HUES6 (cell line): ENCODE data around the gene VTCN1.

Experiments
- H3K27ac ChIP-seq: 2 replicates; pipeline ENCODE4 v1.7.0; 2013; ENCODE audit warnings: low read depth, mild to moderate bottlenecking, low read length, inconsistent platforms
- H3K27me3 ChIP-seq: 2 replicates; pipeline ENCODE4 v1.6.1; 2013; ENCODE audit warnings: low read length; ENCODE audit not compliant: control insufficient read depth, insufficient read depth
- H3K36me3 ChIP-seq: 2 replicates; pipeline ENCODE4 v1.6.1; 2013; ENCODE audit warnings: low read length; ENCODE audit not compliant: control insufficient read depth, insufficient read depth
- H3K4me1 ChIP-seq: 2 replicates; pipeline ENCODE4 v1.6.1; 2013; ENCODE audit warnings: low read length; ENCODE audit not compliant: control insufficient read depth, insufficient read depth
- H3K4me3 ChIP-seq: 2 replicates; pipeline ENCODE4 v1.5.1; 2013; ENCODE audit warnings: low read depth, low read length
- H3K9ac ChIP-seq: one replicate; pipeline ENCODE4 v1.6.1; 2013; ENCODE audit warnings: mild to moderate bottlenecking, low read length
- H3K9me3 ChIP-seq: 2 replicates; pipeline ENCODE4 v1.6.1; 2013; ENCODE audit warnings: low read depth, low read length; ENCODE audit not compliant: control insufficient read depth, insufficient read depth

Gene VTCN1

DNA sequence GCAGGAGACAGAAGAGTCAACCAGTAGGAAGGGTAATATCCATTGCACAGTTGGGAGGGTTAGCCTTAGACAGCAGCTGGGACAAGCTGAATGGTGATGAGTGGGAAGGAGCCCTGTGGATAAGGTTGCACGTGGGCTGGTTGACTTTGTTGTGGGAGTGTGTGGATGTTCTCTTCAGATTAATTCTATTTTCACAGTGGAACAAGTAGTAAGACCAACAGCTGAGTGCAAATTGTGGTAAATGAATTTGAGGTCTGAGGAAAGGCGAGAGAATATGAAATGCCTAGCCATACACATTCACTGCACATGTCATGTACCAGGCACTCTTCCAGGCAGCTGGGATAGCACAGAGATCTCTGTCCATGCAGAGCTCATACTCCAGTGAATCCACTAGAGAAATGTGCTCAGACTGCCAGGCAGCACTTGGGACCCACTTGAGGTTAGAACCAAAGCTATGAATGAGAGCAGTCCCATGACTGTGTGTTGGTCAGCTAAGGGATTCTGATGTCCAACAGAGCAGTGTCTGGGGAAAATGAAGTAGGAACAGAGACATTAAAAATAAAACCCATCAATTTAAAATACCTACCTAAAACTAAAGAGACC, 25.2 kb upstream of the VTCN1 start:
- Histone ChIP-seq H3K27ac (no peak overlapping the region), H3K36me3 (no peaks in the 10 kb centered on the region), H3K9ac (no peak overlapping the region)

DNA sequence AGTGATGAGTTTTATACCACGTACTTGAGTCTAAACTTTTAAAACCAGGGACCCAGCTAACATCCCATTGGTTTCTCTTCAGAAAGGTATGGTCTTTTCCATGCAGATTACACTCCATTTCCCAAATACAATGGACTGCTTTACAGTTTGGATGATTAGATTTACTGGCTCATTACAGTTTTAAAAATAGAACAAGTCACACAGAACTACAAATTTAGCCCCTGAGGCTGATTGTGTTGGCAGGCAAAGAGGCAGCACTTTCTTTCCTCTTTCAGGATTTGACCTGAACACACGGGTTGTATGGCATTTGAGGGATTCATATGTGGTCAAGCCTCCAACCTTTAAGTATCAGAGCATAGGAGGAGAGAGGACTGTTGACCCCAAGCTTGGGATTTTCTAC, 21.8 kb upstream of the VTCN1 start:
- Histone ChIP-seq H3K9me3 (no peaks in the 10 kb centered on the region), H3K27ac (no peak overlapping the region), H3K27me3 (no peaks in the 10 kb centered on the region), H3K4me3 (no peak overlapping the region), H3K4me1 (no peaks in the 10 kb centered on the region), H3K9ac (no peak overlapping the region), H3K36me3 (no peaks in the 10 kb centered on the region)

More for the DNA sequence above, 25.2 kb upstream of the VTCN1 start:
- no peaks in the 10 kb centered on the region for H3K9me3 ChIP-seq
- H3K4me3 ChIP-seq: no peak overlapping the region
- H3K27me3 ChIP-seq: no peaks in the 10 kb centered on the region
- no peaks in the 10 kb centered on the region for H3K4me1 ChIP-seq

DNA sequence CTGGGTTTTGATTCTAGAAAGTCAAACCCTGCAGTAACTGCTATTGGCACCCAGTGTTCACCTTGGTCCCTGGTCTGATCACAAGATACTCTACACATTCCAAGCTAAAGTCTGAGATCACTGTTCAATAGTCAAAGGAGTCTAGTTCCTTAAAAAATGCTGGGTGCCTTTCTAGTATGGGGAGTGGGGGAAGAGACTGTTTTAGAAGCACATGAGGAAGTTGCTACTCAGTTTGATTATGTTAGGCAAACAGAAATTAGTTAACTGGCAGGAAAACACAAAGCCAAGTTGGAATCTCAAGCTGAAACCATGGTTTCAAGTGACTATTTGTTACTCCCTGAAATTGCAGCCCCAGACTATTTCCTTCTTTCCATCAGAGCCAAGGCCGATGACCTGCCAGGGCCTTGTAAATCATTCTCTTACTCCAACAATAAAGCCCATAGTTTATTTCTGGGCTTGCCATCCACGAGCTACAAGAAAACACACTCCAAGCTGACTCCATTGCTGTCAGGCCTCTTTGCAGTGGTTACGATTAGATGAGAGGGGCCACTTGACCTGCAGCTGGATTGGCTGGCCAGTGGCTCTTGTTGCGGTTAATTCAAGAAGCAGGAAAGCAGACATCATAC, 21.1 kb upstream of the VTCN1 start:
- H3K27ac ChIP-seq: no peak overlapping the region
- no peaks in the 10 kb centered on the region for H3K4me1 ChIP-seq
- H3K9me3 ChIP-seq: no peaks in the 10 kb centered on the region
- no peaks in the 10 kb centered on the region for H3K27me3 ChIP-seq
- no peak overlapping the region for H3K4me3 ChIP-seq
- H3K9ac ChIP-seq: no peak overlapping the region
- no peaks in the 10 kb centered on the region for H3K36me3 ChIP-seq

DNA sequence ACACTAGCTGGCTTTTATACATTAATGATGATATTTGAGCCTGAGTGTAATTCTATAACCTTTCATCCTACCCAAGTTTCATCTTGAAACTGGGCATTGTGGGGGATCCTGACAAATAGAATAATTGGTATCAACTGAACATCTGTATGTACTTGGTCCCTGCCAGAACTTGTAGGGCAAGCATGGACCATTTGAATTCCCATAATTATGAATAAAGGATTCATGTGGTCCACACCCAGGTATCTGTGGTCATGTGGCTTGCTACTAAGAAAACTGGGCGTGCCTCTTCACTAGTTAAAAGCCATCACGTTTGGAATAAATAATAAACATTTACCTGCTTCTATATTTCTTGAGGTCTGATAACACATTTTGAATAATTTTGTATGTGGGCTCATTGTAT, 20.6 kb upstream of the VTCN1 start:
- H3K4me1 ChIP-seq: no peaks in the 10 kb centered on the region
- no peak overlapping the region for H3K4me3 ChIP-seq
- H3K9ac ChIP-seq: no peak overlapping the region
- H3K27me3 ChIP-seq: no peaks in the 10 kb centered on the region
- no peaks in the 10 kb centered on the region for H3K9me3 ChIP-seq
- H3K36me3 ChIP-seq: no peaks in the 10 kb centered on the region
- no peak overlapping the region for H3K27ac ChIP-seq

DNA sequence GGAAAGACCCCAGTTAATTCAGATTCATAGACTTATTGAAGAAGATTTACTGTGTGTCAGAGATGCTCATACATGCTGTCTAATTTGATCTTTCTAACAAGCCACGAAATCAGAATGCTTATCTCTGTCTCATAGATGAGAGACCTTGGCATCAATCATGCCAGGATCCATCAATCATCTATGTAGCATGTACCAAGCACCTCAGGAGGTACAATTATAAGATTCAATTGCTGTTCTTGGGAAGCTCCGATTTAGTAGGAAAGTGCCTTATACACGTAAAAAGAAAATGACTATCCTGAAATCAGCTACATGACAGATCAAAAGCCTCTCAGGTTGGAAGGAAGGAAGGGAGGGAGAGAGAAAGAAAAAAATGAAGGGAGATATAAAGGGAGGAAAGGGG, 18.5 kb upstream of the VTCN1 start:
- no peaks in the 10 kb centered on the region for H3K27me3 ChIP-seq
- no peaks in the 10 kb centered on the region for H3K9me3 ChIP-seq
- H3K27ac ChIP-seq: no peak overlapping the region
- no peak overlapping the region for H3K9ac ChIP-seq
- no peaks in the 10 kb centered on the region for H3K36me3 ChIP-seq
- no peaks in the 10 kb centered on the region for H3K4me1 ChIP-seq
- no peak overlapping the region for H3K4me3 ChIP-seq

DNA sequence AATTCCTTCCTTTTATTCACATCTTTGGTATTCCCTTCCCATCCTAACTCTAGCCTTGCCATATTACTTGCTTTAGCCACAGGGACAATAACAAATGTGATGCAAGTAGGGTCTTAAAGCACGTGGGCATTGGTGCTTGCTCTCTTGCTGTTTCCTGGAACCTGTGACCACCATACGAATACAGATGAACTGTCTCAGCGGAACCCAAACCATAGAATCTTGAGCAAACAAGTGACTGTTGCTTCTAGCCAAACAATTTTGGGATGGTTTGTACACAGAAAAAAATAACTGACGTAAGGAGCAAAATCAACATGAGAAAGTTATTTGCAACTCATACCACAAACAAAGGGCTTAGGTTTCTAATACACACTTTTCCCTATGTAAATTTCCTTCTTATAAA, 15.2 kb upstream of the VTCN1 start:
- Histone ChIP-seq H3K27me3 (no peaks in the 10 kb centered on the region), H3K9ac (no peak overlapping the region), H3K4me3 (no peak overlapping the region), H3K9me3 (no peaks in the 10 kb centered on the region), H3K4me1 (no peaks in the 10 kb centered on the region), H3K27ac (no peak overlapping the region), H3K36me3 (no peaks in the 10 kb centered on the region)

DNA sequence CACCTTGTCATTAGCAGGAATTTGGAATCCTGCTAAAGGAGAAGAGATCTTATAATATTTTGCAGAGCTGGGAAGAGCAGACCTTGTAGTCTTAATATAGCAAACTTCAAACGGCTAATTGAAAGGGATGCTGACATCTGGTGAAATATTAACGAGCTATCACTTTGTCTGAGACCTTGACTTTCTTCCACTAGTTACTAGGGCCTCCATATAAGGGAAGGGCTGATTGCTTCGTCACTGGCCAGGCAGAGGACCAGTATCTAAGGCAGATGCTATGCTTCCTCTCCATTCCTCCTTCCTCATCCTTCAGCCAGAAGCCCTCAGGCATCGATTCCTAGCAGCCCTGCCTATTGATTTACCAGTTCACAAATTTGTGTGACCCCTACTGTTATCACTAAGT, 6.0 kb upstream of the VTCN1 start:
- Histone ChIP-seq H3K27me3 (no peaks in the 10 kb centered on the region), H3K9me3 (peaks cover 18% of the 10 kb centered on the region; the same call in 1 of the 2 replicates)

DNA sequence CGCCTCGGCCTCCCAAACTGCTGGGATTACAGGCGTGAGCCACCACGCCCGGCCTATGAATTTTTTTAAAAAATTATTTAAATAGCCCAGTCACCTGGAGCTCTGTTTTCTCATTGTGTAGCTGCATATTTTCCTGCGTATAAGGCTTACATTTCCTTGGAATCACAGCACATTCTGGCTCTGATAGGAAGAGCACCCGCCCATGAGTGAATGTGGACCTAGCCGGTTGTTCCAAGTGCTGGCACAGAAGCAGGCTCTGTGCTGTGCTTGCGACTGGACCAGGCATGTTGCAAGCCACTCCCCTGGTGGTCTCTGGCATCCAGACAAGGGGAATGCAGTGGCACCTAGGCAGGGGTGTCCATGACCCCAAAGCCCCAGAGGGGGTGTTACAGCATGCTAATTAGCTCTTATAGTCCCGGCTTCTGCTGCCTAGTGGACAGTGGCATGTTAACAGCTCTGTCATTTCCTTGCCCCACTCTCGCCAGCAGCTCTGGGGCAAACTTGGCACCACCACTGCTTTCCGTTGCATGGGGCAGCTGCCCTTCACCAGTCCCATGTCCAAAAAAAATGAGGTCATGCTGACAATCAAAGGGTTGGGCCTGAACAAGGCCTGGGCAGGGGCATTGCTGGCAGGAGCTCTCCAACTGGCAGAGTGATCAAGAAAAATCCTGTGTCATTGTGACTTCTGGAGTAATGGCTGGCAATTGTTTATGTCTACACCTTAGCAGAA, 5.2 kb upstream of the VTCN1 start:
- H3K9ac ChIP-seq: no peak overlapping the region
- H3K27ac ChIP-seq: no peak overlapping the region
- peaks cover 18% of the 10 kb centered on the region; the same call in 1 of the 2 replicates for H3K9me3 ChIP-seq

More for the DNA sequence above, 6.0 kb upstream of the VTCN1 start:
- Histone ChIP-seq H3K27ac (no peak overlapping the region), H3K4me3 (no peak overlapping the region), H3K4me1 (no peaks in the 10 kb centered on the region), H3K36me3 (no peaks in the 10 kb centered on the region), H3K9ac (no peak overlapping the region)

DNA sequence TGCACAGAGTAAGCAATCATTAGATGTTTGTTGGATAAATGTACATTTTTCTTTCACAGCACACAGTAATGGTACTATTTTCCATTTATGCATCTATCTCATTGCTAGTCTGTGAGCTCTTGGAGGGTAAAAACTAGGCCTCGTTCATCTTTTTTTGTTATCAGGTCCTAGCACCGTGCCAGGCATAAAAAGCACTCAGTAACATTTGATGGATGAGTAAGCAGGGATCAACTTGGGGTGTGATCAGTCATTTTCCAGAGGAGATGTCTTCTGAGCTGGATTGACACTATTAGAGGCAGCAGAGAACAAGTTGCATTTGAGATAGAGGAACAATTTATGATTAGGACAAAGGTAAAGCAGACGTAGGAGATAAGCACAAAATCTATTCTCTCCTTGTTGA, 4.3 kb upstream of the VTCN1 start:
- H3K9me3 ChIP-seq: peaks cover 18% of the 10 kb centered on the region; the same call in 1 of the 2 replicates
- no peak overlapping the region for H3K4me3 ChIP-seq
- H3K27me3 ChIP-seq: no peaks in the 10 kb centered on the region
- H3K36me3 ChIP-seq: no peaks in the 10 kb centered on the region
- no peaks in the 10 kb centered on the region for H3K4me1 ChIP-seq
- no peak overlapping the region for H3K27ac ChIP-seq
- H3K9ac ChIP-seq: no peak overlapping the region

More for the DNA sequence above, 5.2 kb upstream of the VTCN1 start:
- Histone ChIP-seq H3K27me3 (no peaks in the 10 kb centered on the region), H3K4me3 (no peak overlapping the region), H3K4me1 (no peaks in the 10 kb centered on the region), H3K36me3 (no peaks in the 10 kb centered on the region)

DNA sequence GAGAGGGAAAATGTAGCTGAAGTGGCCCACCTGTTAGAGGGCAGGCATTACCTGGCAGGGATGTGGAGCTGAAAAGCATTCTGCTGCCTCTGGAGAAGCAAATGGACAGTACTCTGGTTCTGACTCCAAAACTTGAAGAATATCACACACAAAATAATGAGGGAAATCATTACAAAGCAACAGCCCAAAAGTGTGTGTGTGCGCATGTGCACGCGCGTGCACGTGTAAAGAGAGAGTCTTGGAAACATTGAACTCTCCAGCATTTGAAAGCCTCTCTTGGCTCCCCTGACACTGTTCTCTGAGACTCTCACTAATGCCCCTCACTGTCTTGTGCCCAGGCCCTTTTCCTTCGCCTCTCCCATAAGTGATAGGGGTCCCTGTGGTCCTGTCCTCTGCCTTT, 2.3 kb upstream of the VTCN1 start:
- Histone ChIP-seq H3K27me3 (no peaks in the 10 kb centered on the region), H3K9me3 (peaks cover 18% of the 10 kb centered on the region; the same call in 1 of the 2 replicates), H3K27ac (no peak overlapping the region), H3K4me3 (no peak overlapping the region), H3K36me3 (no peaks in the 10 kb centered on the region), H3K4me1 (no peaks in the 10 kb centered on the region), H3K9ac (no peak overlapping the region)

DNA sequence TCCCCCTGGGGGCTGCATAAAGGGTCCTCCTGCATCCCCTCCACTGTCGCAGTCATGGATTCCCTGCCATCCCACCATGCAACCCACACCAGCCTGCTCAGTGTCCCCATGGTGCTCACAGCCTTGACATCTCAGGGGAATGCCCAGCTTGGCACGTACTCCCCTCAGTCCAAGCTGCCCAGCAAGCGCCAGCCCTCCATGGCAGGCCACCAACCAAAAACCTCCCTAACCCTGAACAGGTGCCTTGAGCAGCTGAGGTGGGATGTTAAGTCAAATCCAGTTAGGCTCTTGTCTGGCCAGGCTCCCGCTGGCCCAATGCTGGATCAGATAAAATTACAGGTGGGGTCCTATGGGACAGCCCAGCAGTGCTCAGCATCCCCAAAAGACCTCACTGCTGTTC, 341 bp downstream of the VTCN1 start:
- Histone ChIP-seq H3K9ac (no peak overlapping the region), H3K27me3 (no peaks in the 10 kb centered on the region; the same call in 1 of the 2 replicates), H3K9me3 (no peaks in the 10 kb centered on the region), H3K36me3 (no peaks in the 10 kb centered on the region), H3K4me1 (no peaks in the 10 kb centered on the region), H3K27ac (no peak overlapping the region), H3K4me3 (no peak overlapping the region)
